HCEC 1CT (cell line): ENCODE measurements around the gene CTDSP1.

Experiments
- DNase-seq: peaks from one replicate; pipeline ENCODE4 v3.0.0-alpha.2; 2017

Gene CTDSP1

GRCh38 chr2:218383892-218384519 lies 15.7 kb upstream of the CTDSP1 start:
- no peak for DNase-seq

- DNase-seq, result no peak
These were observed 14.7 kb upstream of the CTDSP1 start for GRCh38 chr2:218384975-218385374.

- no peak for DNase-seq
These were observed 12.9 kb upstream of the CTDSP1 start for GRCh38 chr2:218386505-218387368.

- peak; percentile 71 for DNase-seq
These were observed 12.1 kb upstream of the CTDSP1 start for GRCh38 chr2:218387369-218388194.

- DNase-seq, result no peak
These were observed 10.1 kb upstream of the CTDSP1 start for GRCh38 chr2:218389333-218390150.

GRCh38 chr2:218391202-218391601 lies 8.5 kb upstream of the CTDSP1 start:
- no peak for DNase-seq

- DNase-seq, result no peak
These were observed 7.2 kb upstream of the CTDSP1 start for GRCh38 chr2:218392459-218392858.

GRCh38 chr2:218392891-218393462 lies 6.7 kb upstream of the CTDSP1 start:
- DNase-seq, result no peak

GRCh38 chr2:218393750-218394290 lies 5.8 kb upstream of the CTDSP1 start:
- no peak for DNase-seq

- DNase-seq, result no peak
These were observed 5.2 kb upstream of the CTDSP1 start for GRCh38 chr2:218394298-218395089.

GRCh38 chr2:218395090-218395444 lies 4.6 kb upstream of the CTDSP1 start:
- no peak for DNase-seq

GRCh38 chr2:218395456-218395825 lies 4.2 kb upstream of the CTDSP1 start:
- DNase-seq, result no peak

- DNase-seq, result peak; percentile 97
These were observed 3.6 kb upstream of the CTDSP1 start for GRCh38 chr2:218395826-218396687.

GRCh38 chr2:218396688-218397462 lies 2.8 kb upstream of the CTDSP1 start:
- DNase-seq, result peak; percentile 62

- no peak for DNase-seq
These were observed 2.2 kb upstream of the CTDSP1 start for GRCh38 chr2:218397463-218397819.

GRCh38 chr2:218397820-218398436 lies 1.7 kb upstream of the CTDSP1 start:
- DNase-seq, result peak; percentile 86

GRCh38 chr2:218398437-218399390 lies 954 bp upstream of the CTDSP1 start:
- peak; percentile 78 for DNase-seq
